Measurements from ENCODE around the gene JUNB.

- TF ChIP-seq CTCF (IDR thresholded peaks at IDR 0.05) (no peak), POLR2A (IDR thresholded peaks at IDR 0.05) (no peak)
These were observed 5.9 kb downstream of the JUNB start for GRCh38 chr19:12797141-12797587.
